IMR-90 (cell line): ENCODE measurements around the gene CLEC7A. TPM values are rescaled to one million over a fixed set of nuclear protein-coding genes. Genes with fewer than 3 reads are reported as not detected.

Experiments used
- ATAC-seq: fragments of 200-7000 bp; cut with Tn5 transposase; 2 replicates; pipeline ENCODE4 v1.9.1; 2020; ENCODE audit warnings: low read depth, mild to moderate bottlenecking, moderate library complexity
- BruUV-seq: library from RNA; stranded (reverse); fragments of 400-500 nt; replicated peaks from 2 replicates; lab custom pipeline; 2021; lab: Mats Ljungman, UMichigan
- CTCF ChIA-PET: fragments of 300-600 bp; formaldehyde crosslinking; extraction: SDS; loops from one replicate; lab custom pipeline; 2021; ENCODE audit warnings: antibody characterized with exemption; lab: Yijun Ruan, JAX
- POLR2A ChIA-PET: fragments of 300-600 bp; sonication (Branson Sonifier 250); formaldehyde crosslinking; loops from one replicate; lab custom pipeline; 2022; ENCODE audit warnings: antibody characterized with exemption; ENCODE audit not compliant: unreplicated experiment; lab: Charles Lee
- DNase-seq: peaks from one replicate; pipeline ENCODE4 v3.0.0; 2013
- H2AFZ ChIP-seq: replicated peaks from 2 replicates; pipeline ENCODE3; 2013; ENCODE audit warnings: low read length, mild to moderate bottlenecking; ENCODE audit not compliant: poor library complexity
- H2AK5ac ChIP-seq: 2 replicates; pipeline ENCODE4 v1.6.1; 2013; ENCODE audit warnings: low read depth, low read length, inconsistent platforms
- H2AK9ac ChIP-seq: replicated peaks from 2 replicates; pipeline ENCODE3; 2013; ENCODE audit warnings: mild to moderate bottlenecking, low read depth, low read length, moderate library complexity; ENCODE audit not compliant: poor library complexity
- H2BK120ac ChIP-seq: 2 replicates; pipeline ENCODE4 v1.6.1; 2013; ENCODE audit warnings: low read depth, low read length, inconsistent platforms
- H2BK15ac ChIP-seq: 3 replicates; pipeline ENCODE4 v1.6.1; 2013; ENCODE audit warnings: low read depth, low read length, inconsistent platforms
- H2BK20ac ChIP-seq: 2 replicates; pipeline ENCODE4 v1.6.1; 2013; ENCODE audit warnings: low read depth, mild to moderate bottlenecking, inconsistent platforms, low read length, moderate library complexity
- H2BK5ac ChIP-seq: 2 replicates; pipeline ENCODE4 v1.6.1; 2013; ENCODE audit warnings: mild to moderate bottlenecking, low read depth, low read length, inconsistent platforms; ENCODE audit not compliant: poor library complexity, severe bottlenecking
- H3K14ac ChIP-seq: replicated peaks from 2 replicates; pipeline ENCODE4 v1.6.1; 2013; ENCODE audit warnings: low read depth, low read length, inconsistent platforms
- H3K18ac ChIP-seq: 2 replicates; pipeline ENCODE4 v1.6.1; 2013; ENCODE audit warnings: low read depth, low read length, control low read depth
- H3K23ac ChIP-seq: 2 replicates; pipeline ENCODE4 v1.6.1; 2013; ENCODE audit warnings: low read depth, low read length, inconsistent platforms
- H3K27ac ChIP-seq: 2 replicates; pipeline ENCODE4 v1.5.1; 2013; ENCODE audit warnings: mild to moderate bottlenecking, control low read depth, low read length; ENCODE audit not compliant: insufficient read depth
- H3K27me3 ChIP-seq: 2 replicates; pipeline ENCODE4 v1.6.1; 2013; ENCODE audit warnings: low read length; ENCODE audit not compliant: control insufficient read depth, insufficient read depth
- H3K36me3 ChIP-seq: 2 replicates; pipeline ENCODE4 v1.6.1; 2013; ENCODE audit warnings: low read length, mixed read lengths; ENCODE audit not compliant: control insufficient read depth, insufficient read depth
- H3K4ac ChIP-seq: 2 replicates; pipeline ENCODE4 v1.6.1; 2013; ENCODE audit warnings: low read depth, low read length, inconsistent platforms
- H3K4me1 ChIP-seq: 2 replicates; pipeline ENCODE4 v1.6.1; 2013; ENCODE audit warnings: low read length, mixed read lengths; ENCODE audit not compliant: control insufficient read depth, insufficient read depth
- H3K4me2 ChIP-seq: 2 replicates; pipeline ENCODE4 v1.6.1; 2013; ENCODE audit warnings: low read depth, mild to moderate bottlenecking, control low read depth, low read length, moderate library complexity
- H3K4me3 ChIP-seq: 2 replicates; pipeline ENCODE4 v1.5.1; 2013; ENCODE audit warnings: low read depth, mild to moderate bottlenecking, control low read depth, low read length, moderate library complexity; ENCODE audit not compliant: insufficient read depth
- H3K56ac ChIP-seq: 2 replicates; pipeline ENCODE4 v1.6.1; 2013; ENCODE audit warnings: low read length, inconsistent platforms; ENCODE audit not compliant: insufficient read depth; ENCODE audit errors: extremely low read depth
- H3K79me1 ChIP-seq, 2 experiments: 2 replicates each; pipeline ENCODE4 v1.6.1; 2013; ENCODE audit warnings: low read length in 2 of 2, inconsistent platforms in 1 of 2, low read depth in 1 of 2
- H3K9ac ChIP-seq: 2 replicates; pipeline ENCODE4 v1.6.1; 2013; ENCODE audit warnings: low read depth, low read length, control low read depth
- H3K9me1 ChIP-seq: 2 replicates; pipeline ENCODE4 v1.6.1; 2013; ENCODE audit warnings: low read length, inconsistent platforms; ENCODE audit not compliant: insufficient read depth
- H3K9me3 ChIP-seq: 2 replicates; pipeline ENCODE4 v1.6.1; 2013; ENCODE audit warnings: low read length; ENCODE audit not compliant: control insufficient read depth, insufficient read depth
- H4K20me1 ChIP-seq: 2 replicates; pipeline ENCODE4 v1.6.1; 2013; ENCODE audit warnings: low read length, inconsistent platforms; ENCODE audit not compliant: insufficient read depth
- H4K5ac ChIP-seq: 2 replicates; pipeline ENCODE4 v1.6.1; 2013; ENCODE audit warnings: mild to moderate bottlenecking, low read depth, low read length, control low read depth
- H4K8ac ChIP-seq, 2 experiments: 2 replicates each; pipeline ENCODE4 v1.6.1; 2013; ENCODE audit warnings: low read depth in 2 of 2, low read length in 2 of 2, control low read depth in 1 of 2, inconsistent platforms in 1 of 2
- H4K91ac ChIP-seq: 2 replicates; pipeline ENCODE4 v1.6.1; 2013; ENCODE audit warnings: low read depth, low read length, inconsistent platforms; ENCODE audit not compliant: insufficient read depth
- BHLHE40 ChIP-seq: fragments of 150-350 bp; IDR thresholded peaks from 2 replicates; pipeline ENCODE4 v1.6.1; 2016; ENCODE audit warnings: mild to moderate bottlenecking, low read depth, low read length
- ELK1 ChIP-seq: fragments of 150-350 bp; IDR thresholded peaks from 2 replicates; pipeline ENCODE4 v1.6.1; 2016; ENCODE audit warnings: low read depth, mild to moderate bottlenecking, low read length, moderate library complexity, borderline replicate concordance
- FOS ChIP-seq: fragments of 150-350 bp; IDR thresholded peaks from 2 replicates; pipeline ENCODE4 v1.6.1; 2016; ENCODE audit warnings: low read depth, low read length
- USF2 ChIP-seq: fragments of 150-350 bp; IDR thresholded peaks from 2 replicates; pipeline ENCODE4 v1.6.1; 2017; ENCODE audit warnings: mild to moderate bottlenecking, antibody characterized with exemption, low read length, low read depth
- WGBS, 2 experiments: methylation state at CpG; one replicate each; pipeline versions ENCODE4 v1.1.5 to v1.1.7; 2013; ENCODE audit warnings: missing lambda C conversion rate in 2 of 2; ENCODE audit not compliant: insufficient read length in 1 of 2; ENCODE audit errors: extremely low coverage in 2 of 2; 5-methylcytosine and 5-hydroxymethylcytosine counted together
- dilution Hi-C: fragments of 300-500 bp; cut with HindIII; formaldehyde crosslinking; loops from one replicate; pipeline ENCODE4 v1.14.3; 2018; ENCODE audit warnings: low sequenced_read_pairs; ENCODE audit not compliant: unreplicated experiment
- in situ Hi-C: fragments of 300-500 bp; cut with MboI; formaldehyde crosslinking; loops from 3 replicates; pipeline ENCODE4 v1.14.3; 2019; ENCODE audit warnings: low sequenced_read_pairs, inconsistent platforms, mixed read lengths
- intact Hi-C: fragments of 100-400 bp; cut with micrococcal nuclease; formaldehyde crosslinking; loops from 2 replicates; pipeline ENCODE4 v1.10.0; 2022
- polyA plus RNA-seq, 3 experiments: library from polyadenylated mRNA; depleted of rRNA; stranded (reverse); fragments of >200 nt; gene quantifications; 2 replicates each; pipeline ENCODE4 v1.2.3, GENCODE V29; 2012; ENCODE audit warnings: low replicate concordance in 1 of 3
- total RNA-seq: library from RNA; depleted of rRNA; stranded (reverse); fragments of >200 nt; gene quantifications from 2 replicates; pipeline ENCODE4 v1.2.3, GENCODE V29; 2012

Gene CLEC7A
- total and polyA plus RNA-seq, 2 of the 4 experiments (the other 2 are of a cell fraction) = not detected

GRCh38 chr12:10169104-10169503 lies 39.1 kb upstream of the CLEC7A start:
- POLR2A ChIA-PET = interaction anchor here (0.6 kb wide), 1 partner anchor 11 kb away, joined by 4 read pairs; no protein-coding TSS in a partner anchor
- Histone ChIP-seq H3K4me2 (peak overlapping the region; percentile 90), H3K27ac (peak overlapping the region; percentile 72; the same call in 1 of the 2 replicates), H2BK15ac (peak overlapping the region; percentile 67; the same call in 1 of the 3 replicates), H3K9ac (peak overlapping the region; percentile 54; the same call in 1 of the 2 replicates), H3K9me1 (no peaks in the 10 kb centered on the region), H3K4ac (peak overlapping the region; percentile 95), H3K4me3 (no peak overlapping the region), H4K8ac (peak overlapping the region in 1 of 2 experiments; percentile 97; a peak in 2 of 4 replicates), H3K36me3 (no peaks in the 10 kb centered on the region), H2AK5ac (peak overlapping the region; percentile 73; the same call in 1 of the 2 replicates), H2AK9ac (no peak overlapping the region), H3K14ac (peak overlapping the region; percentile 82), H2BK5ac (peak overlapping the region; percentile 90), H3K23ac (peak overlapping the region; percentile 84), H3K9me3 (no peaks in the 10 kb centered on the region), H2BK120ac (peak overlapping the region; percentile 98), H4K91ac (peak overlapping the region; percentile 99), H4K5ac (peak overlapping the region; percentile 92), H2AFZ (no peak overlapping the region), H3K18ac (peak overlapping the region; percentile 99), H3K4me1 (peaks cover 10% of the 10 kb centered on the region), H3K79me1 (0 out of 4 replicates have a peak, but pooled peaks cover 0 to 4% of the 10 kb centered on the region in 2 experiments), H4K20me1 (no peaks in the 10 kb centered on the region), H3K56ac (peak overlapping the region; percentile 85), H2BK20ac (peak overlapping the region; percentile 97), H3K27me3 (no peaks in the 10 kb centered on the region)
- CTCF ChIA-PET = interaction anchor here (1.1 kb wide), 1 partner anchor 12 kb away, joined by 3 read pairs; no protein-coding TSS in a partner anchor
- dilution Hi-C loops = no loop called here
- no TSS peak for BruUV-seq
- in situ Hi-C loops = no loop called here
- ATAC-seq (peak; percentile 87), DNase-seq (peak; percentile 75)
- intact Hi-C loops = loop anchor here (1.0 kb wide), 1 partner anchor 15 kb away; no protein-coding TSS in a partner anchor
- no peak for TF ChIP-seq BHLHE40
- no peak for TF ChIP-seq ELK1
- no peak for TF ChIP-seq FOS
- no peak for TF ChIP-seq USF2
- WGBS, 2 experiments = 0% methylated on average over 1 of the region's 3 CpGs; no CpG with 5 or more reads in 1 of the 2 experiments
